Measurements from ENCODE around the gene RPS8.

Gene RPS8

DNA sequence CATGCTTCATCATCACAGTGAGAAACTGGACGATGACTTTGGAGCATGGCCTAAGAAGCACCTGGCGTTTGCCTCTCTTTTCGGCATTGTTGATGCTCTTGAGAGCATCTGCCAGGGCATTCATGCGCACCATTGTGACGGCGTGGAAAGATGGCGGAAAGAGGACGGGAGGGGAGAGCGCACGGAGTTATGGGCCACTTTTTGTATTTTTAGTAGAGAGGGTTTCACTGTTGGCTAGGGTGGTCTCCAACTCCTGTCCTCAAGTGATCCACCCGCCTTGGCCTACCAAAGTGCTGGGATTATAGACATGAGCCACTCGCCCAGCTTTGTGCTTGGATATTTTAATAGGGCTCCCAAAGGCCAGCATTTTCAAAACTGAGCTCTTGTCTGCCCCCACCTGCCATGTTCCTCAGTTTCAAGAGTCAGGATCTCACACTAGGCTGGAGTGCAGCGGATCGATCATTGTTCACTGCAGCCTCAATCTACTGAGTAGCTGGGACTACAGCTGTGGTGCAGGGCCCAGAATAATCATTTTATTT lies 5.3 kb downstream of the RPS8 start:
- no peak for DNase-seq (ENCODE audit: low read depth)
- H3K4me3 ChIP-seq (ENCODE audit: control insufficient read depth, low read depth, low read length) = no peak overlapping the region
- TF ChIP-seq CTCF (conservative IDR thresholded peaks at IDR 0.05; ENCODE audit: control insufficient read depth, insufficient read depth, low read depth, low read length) = no peak

DNA sequence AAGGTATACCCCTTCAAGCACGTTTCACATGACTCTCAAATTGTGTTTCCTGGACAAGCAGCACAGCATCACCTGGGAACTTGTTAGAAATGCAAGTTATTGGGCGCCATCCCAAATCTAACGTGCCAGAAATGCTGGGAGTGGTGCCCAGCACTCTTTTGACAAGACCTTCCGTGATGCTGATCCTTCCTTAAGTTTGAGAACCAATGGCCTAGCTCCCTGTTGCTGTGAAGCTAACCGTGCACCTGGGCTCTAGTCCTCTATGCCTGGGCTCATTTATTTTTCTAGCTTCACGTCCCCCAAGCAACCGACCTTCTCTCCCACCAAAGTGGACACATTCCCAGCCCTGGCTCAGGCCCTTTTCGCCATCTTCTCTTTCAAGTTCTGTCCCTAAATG lies 8.4 kb downstream of the RPS8 start:
- DNase-seq (ENCODE audit: low read depth) = no peak
- no peak for TF ChIP-seq CTCF (conservative IDR thresholded peaks at IDR 0.05; ENCODE audit: control insufficient read depth, insufficient read depth, low read depth, low read length)
- H3K4me3 ChIP-seq (ENCODE audit: control insufficient read depth, low read depth, low read length) = peak overlapping the region; percentile 15

- H3K4me3 ChIP-seq (ENCODE audit: control insufficient read depth, low read depth, low read length) = peak overlapping the region; percentile 15
- no peak for DNase-seq (ENCODE audit: low read depth)
- no peak for TF ChIP-seq CTCF (conservative IDR thresholded peaks at IDR 0.05; ENCODE audit: control insufficient read depth, insufficient read depth, low read depth, low read length)
These were observed 9.0 kb downstream of the RPS8 start for GRCh38 chr1:44784094-44785028.

- TF ChIP-seq CTCF (conservative IDR thresholded peaks at IDR 0.05; ENCODE audit: control insufficient read depth, insufficient read depth, low read depth, low read length) = no peak
- DNase-seq (ENCODE audit: low read depth) = no peak
- no peak overlapping the region for H3K4me3 ChIP-seq (ENCODE audit: control insufficient read depth, low read depth, low read length)
These were observed 9.7 kb downstream of the RPS8 start for GRCh38 chr1:44785029-44785380.

GRCh38 chr1:44785501-44786137 lies 10.3 kb downstream of the RPS8 start:
- TF ChIP-seq CTCF (conservative IDR thresholded peaks at IDR 0.05; ENCODE audit: control insufficient read depth, insufficient read depth, low read depth, low read length) = no peak
- DNase-seq (ENCODE audit: low read depth) = no peak
- peak overlapping the region; percentile 36 for H3K4me3 ChIP-seq (ENCODE audit: control insufficient read depth, low read depth, low read length)

DNA sequence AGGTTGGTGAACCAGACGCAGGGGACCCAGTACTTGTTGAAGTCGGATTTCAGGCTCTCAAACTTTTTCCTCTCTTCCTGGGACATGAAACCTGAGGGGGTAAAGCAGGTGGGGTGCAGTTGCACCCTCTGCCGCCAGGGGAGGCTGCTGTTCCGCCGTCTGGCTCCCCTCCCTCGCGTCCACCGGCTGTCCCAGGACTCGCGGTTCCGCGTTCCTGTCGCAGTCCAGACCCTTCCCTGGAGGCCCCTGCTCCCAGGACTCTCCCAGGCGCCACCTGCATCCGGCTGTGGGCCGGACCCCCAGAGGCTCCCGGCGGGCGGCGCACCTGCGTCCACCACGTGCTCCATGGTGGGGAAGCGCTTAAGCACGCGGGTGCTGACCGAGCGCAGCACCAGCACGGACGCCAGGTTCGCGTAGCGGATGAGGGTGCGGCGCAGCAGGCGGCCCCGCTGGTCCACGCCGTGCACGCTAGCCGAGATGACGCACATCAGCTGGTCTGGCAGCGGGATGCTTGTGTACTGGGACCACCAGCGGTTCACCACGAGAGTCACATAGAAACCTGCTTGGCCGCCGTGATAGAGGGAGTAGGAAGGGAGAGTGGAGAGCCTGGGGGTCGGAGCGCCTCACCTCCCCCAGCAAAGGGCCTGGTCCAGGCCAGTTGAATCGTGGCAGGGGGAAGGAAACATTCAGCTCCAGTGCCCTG lies 10.9 kb downstream of the RPS8 start:
- peak overlapping the region; percentile 36 for H3K4me3 ChIP-seq (ENCODE audit: control insufficient read depth, low read depth, low read length)
- TF ChIP-seq CTCF (conservative IDR thresholded peaks at IDR 0.05; ENCODE audit: control insufficient read depth, insufficient read depth, low read depth, low read length) = peak; percentile 93
- peak; percentile 58 for DNase-seq (ENCODE audit: low read depth)
